GM21576 (cell line): Measurements from ENCODE around the gene DGKG.

Experiments used
- ATAC-seq: cut with Tn5 transposase; IDR thresholded peaks from one replicate; pipeline ENCODE4 v1.9.1; 2021; ENCODE audit warnings: mild to moderate bottlenecking, moderate library complexity; ENCODE audit not compliant: unreplicated experiment

DGKG gene

DNA sequence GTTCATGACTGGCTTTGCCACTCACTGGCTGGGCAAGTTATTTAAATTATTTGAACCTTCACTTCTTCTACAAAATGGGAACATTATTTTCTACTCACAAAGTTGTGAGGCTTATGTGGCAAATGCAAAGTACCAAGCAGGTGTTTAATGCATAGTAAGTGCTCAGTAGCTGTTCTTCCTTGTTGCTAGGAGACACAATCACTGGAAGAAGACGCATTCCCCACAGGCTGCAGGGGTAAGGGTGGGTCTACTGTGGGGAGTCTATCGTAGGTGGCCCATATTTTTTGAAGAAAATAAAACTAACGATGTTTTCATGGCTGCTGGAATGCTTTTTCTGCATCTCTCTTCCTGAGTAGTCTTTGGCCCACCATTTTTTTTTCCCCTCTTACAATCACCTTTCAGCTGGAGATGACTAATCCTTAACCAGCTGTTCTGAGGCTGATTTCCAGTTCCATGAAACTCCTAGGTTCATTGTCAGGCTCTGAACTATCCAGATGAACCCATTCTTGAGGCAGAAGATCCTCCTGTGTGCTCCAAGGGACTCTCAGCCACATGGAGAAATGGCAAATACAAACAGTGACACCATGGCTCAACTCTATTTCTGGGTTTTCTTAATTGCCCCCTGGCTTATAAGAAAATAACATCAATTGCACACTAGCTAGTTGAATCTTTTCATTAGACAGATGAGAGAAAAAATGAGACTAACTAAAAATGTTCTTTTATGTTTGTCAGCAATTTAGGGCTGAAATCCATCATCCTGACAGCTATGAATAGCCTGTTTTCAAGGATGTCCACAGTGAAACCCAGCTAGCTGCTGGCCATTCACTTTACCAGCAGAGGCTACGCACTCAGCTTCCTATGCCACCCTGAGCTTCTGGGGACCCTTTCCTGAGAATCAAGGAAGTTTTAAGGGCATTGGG, 144.9 kb downstream of the DGKG start:
- ATAC-seq: no peak

DNA sequence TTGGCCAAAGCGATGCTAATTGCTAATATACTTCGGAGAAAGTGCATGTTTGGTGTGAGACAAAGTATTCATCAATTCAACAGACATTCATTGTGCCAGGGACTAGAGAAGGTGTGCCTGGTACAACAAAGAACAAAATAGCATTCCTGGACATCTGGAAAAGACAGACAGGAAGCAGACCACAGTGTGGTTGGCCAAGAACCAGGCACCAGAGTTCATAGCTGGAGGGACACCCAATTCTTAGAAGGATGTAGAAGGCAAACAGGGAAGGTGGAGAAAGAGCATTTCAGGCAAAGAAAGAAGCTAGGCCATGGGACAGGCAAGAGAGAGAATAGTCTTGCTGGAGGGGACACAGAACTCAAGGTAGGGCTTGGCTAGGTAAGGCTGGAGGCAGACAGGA, 147.4 kb downstream of the DGKG start:
- no peak for ATAC-seq

DNA sequence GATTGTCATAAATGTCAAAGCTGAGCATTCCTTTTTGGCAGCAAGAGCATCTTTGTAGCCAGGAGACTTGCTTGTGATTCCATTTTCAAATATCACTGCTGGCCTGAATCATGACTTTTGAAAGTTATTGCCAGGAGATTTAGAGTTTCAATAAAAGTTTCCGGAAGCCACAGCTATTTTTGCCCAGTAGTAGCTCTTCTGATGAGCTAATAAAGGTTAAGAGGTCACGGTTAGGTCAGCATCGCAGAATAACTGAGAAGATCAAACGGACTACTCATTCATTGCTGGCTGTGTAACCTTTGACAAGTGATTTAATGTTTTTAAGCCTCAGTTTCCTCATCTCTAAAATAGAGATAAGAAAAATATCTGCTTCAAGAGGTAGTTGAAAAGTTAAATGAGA, 148.1 kb downstream of the DGKG start:
- ATAC-seq: no peak

DNA sequence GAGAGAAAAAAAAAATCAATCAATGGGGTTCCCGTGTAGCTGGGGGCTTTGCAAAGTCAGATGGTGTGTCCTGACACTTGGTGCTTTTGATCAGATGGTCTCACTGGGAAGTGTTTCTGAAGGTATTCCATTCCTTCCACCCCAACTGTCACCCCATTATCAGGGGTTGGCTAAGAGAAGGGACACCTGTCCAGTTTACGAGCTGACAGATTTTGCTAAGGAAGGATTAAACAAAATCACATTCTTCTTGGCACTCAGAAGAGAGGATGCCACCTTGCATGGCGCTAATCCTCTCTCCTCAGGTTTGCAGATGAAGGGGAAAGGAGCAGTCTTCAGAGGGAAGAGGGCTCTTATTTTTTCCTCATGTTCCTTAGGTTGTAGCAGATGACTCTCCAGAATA, 149.4 kb downstream of the DGKG start:
- no peak for ATAC-seq

DNA sequence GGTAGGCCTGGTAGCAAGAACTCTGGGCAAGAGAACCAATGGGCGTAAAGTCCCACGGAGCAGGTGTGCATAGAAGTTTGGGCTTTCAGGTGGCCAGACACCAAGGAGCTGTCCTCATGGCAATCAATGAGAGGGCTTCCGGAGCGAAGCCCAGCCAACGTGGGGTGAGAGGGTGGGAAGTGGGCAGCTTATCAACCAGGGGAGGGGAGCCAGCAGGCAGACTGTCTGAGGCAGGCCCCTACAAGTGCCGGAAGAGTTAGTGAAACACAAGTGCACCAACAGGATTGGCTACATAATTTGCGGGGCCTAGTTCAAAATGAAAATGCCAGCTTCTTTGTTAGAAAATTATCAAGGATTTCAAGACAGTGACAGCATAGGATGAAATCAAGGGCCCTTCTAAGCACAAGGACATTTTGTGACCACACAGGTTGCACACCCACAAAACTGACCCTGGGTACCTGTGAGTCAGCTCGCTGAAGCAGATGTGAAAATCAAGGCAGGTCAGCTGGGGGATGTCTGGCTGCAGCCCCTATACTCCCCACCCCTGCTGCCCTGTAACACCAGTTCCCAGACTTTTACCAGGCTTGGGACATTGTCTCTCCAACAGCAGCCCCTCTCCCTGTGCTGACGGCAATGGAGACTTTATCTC, 151.1 kb downstream of the DGKG start:
- no peak for ATAC-seq

DNA sequence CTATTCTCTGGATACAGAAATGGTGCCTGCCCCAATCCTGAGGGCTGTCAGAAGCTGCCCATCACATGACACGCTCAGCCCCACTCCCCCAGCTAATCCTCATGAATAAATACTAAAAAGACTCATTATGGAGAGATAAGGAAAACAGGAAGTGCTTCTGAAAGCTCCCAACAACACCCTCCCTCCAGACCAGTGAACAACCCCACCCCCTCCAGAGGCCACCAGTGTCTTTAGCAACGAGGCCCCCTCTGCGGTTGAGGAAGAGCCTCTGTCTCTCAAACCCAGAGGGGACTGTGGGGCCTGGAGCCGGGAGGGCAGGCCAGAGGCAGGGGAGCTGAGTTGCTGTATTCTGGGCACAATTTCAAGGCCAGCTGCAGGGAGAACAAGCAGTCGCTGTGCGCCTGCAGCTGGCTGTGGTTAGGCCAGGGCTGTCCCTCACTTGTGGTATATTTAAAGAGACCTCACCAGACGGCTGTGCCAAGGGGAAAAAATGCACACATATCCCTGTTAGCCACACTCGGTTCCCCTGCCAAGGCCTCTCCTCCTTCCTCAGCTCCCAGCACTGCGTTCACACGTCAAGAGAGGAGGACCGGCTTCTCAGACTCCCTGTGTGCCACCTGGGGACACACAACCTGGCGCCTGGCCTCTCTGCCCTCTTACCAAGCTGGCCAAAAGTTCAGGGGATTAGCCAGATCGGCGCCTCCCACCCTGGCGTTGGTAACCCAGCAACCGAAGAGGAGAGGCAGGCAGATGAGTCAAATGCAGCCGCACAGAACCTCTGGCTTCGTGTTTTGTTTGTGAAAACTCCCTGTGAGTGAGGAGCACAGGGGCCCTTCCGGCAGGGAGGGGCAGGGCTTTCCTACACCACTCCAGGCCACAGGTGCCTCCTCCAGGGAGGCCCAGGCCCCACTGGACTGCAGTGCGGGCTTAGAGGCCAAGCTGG, 152.0 kb downstream of the DGKG start:
- ATAC-seq: no peak

DNA sequence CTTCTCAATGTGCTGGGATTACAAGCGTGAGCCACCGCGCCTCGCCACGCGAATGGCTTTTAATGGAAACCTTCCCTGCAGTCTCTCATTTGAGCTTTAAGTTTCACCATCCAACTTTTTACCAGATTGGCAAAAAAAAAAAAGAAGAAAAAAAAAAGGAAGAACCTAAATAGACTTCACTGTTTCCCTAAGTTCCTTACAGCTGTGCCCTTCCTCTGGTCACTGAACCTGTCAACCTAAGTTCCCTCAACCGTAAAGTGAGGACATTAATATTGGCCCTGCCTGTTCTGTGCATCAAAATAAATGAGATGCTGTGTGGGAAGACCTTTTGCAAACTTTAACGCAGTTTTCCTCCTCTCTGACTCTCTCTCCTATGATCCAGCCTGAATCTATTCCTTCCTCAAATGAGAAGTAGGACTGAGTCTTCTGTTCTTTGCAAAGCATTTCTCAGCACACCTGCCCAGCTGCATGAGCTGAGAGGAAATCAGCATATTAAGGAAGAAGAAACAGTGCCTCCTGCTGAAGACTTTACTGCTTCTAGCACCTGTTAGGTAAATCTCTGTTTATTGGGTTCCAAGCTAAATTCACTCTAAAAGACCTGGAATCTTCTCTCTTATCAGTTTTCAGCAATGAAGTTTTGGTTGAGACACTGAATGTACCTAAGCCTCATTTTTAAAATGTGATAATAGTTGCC, 153.6 kb downstream of the DGKG start:
- no peak for ATAC-seq

DNA sequence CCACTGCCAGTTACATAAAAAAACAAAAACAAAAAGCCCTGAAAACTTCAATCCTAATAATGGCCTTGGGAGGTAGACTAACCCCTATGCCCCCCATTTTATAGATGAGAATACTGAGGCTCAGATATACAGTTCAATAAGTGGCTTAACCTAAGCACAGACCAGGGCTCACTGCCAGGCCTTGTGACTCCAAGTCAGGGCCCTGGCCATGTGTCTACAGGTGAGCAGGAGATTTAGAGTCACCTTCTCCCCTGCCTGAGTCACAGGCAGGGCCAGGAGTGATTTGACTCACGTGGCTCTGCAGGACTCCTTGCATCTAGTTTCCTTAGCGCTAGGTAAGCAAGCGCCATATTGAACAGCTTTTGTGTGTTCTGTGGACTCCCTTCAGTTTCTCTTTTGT, 154.5 kb downstream of the DGKG start:
- ATAC-seq: no peak

DNA sequence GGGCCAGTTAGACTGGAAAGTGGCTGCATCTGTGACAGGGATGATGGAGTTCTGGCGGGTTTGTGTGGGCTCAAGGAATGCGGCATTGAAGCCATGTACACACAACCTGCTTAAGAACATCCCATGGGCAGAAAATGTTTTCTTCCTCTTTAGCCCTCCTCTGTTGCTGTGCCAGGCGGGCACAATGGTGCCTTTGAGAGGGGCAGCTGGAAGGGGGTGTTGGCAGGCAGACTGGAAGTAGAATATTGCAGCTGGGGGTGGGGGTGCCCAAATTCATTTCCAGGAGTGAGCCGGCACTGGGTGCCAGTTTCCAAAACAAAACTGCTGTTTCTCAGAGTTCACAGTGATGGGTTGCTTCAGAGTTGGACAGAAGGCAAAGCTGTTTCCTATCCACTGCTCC, 161.3 kb downstream of the DGKG start:
- ATAC-seq: no peak

DNA sequence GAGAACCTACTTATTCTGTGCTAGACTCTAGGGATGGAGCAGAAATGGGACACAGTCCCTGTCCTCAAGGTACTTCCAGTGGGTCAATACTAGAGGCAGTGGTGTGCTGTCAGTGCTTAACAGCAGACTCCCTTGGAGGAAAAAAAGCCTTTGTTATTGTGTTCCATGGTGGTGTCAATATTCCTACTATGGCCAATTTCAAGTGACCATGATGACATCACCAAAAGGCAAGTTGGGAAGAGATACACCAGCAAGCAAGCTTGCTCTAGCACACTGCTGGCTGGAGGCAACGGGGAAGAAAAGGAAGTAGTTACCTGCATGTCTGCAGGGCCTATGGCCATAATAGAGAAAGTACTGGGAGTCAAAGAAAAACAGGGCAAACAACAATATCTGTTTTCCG, 163.6 kb downstream of the DGKG start:
- ATAC-seq: no peak

DNA sequence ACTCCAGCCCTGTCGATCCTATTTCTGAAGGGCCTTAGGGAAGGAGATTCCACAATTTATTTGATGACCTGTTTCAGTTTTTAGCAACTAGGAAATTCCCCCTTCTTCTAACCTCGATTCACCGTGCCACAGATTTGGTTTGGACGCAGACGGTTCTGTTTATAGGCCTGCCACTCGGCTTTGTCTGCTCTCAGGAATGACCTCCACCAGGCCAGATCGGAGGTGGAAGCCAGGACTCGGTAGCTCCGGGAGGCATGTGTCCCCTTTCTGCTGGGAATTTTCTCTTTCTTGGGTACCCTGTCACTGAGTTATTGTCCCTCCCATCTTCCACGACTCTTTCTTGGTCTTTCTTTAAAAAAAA, 167.6 kb downstream of the DGKG start:
- ATAC-seq: no peak

DNA sequence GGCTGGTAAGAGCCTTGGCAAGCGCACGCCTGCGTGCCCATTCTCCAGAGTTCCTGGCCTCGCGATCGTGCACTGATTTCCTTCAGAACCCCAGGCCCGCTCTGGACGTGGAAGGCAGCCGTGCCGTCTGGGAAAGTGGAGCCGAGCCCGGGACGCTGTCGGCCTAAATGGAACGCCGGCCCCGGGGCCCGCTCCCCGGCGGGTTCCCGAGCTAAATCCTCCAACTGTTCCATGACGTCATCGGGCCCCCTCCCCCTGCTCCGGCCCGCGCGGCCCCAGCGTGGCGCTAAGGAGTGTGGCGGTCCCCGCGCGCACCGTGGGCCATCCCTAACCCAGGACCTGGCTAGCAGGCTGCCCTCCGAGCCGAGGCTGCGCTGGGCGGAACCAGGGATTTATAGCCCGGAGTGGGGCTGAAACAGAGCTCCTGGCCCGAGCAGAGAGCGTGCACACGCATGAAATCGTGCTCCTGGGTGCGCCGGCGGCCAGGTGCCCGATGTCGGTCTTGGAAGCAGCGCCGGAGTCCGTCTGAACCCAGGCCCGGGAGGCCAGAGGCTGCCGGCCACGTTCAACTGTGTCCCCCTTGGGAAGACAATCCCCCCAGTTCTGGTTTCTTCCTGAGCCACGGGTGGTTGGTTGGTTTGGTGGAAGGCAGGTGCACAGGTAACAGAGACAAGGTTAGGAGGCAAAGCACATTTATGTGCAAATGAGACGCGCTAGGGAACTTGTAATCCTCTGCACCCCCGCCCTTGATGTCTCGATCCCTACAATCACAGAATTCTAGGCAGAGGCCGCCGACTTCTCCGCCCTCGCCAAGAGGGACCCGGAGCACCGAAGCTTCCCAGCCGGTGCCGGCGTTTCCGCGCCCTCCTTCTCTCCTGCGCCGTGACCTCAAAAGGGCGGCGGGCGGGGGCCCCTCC, 168.2 kb downstream of the DGKG start:
- no peak for ATAC-seq

DNA sequence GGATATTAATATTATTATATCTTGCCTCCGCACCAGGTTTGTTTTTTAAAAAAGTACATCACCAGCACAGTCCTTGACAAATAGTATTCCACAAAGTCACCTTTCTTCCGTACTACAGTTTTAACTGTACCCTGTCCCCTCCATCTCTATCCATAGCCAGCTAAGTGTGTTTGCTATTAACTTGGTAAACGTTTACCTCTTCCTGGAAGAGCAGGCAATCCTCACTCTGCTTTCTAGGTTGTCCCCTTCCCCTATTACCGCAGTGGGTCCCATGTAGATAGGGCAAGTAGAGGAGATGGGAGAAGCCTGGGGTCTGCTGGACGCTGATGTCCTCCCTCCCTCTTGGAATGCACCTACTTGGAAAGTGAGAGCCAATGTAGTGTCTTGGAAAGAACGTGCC, 169.2 kb downstream of the DGKG start:
- ATAC-seq: no peak

DNA sequence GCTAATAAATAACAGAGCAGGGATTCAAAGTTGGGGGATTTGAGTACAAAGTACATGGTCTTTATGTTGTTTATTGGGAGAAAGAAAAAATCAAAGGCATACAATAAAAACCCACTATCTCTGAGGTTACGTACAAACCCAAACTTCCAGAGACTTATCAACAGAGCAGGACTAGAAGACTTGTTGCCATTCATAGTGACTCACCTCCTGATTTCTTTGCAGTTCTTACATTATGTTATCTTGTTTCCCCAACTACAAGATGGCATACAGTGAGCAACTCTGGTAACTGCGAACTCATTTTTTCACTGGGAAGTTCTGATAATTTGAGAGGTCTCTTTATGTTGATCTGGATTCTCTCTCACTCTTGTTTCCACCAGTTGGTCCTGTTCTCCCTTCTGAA, 172.5 kb downstream of the DGKG start:
- no peak for ATAC-seq

DNA sequence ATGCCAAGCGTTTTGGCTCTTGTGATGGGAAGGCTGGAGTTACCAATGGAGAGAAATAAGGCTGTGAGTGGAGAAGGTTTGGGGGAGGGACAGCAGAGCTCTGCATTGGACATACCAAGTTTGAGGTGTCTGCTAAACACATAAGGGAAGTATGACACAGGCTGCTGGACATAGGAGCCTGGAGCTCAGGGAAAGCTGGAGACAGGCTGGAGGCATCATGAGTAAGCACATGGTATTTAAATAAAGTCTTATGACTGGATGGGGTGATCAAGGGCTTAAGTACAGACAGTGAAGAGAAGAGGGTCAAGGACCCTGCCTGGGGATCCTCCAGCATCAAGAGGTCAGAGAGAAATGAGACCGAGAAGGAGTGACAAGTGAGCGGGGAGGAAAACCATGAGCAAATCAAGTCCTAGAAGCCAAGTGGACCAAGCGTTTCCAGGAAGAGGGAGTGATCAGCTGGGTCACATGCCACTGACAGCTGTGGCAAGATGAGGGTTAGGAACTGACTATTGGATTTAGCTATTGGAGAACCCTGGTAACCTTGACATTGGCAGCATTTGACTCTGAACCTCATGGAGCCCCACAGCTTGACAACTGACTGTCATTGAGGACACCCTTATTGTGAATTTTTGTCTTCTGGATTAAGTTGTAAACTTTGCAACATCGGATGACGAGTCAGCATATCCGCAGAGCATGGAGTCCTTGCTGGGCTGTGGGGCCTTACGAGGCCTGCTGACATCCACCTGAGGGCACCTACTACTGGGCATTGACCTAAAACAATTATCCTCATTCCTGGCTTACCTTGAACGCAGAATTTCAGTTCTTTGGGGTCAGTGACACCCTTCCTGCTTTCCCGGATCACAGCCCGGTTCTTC, 174.4 kb downstream of the DGKG start:
- ATAC-seq: no peak

DNA sequence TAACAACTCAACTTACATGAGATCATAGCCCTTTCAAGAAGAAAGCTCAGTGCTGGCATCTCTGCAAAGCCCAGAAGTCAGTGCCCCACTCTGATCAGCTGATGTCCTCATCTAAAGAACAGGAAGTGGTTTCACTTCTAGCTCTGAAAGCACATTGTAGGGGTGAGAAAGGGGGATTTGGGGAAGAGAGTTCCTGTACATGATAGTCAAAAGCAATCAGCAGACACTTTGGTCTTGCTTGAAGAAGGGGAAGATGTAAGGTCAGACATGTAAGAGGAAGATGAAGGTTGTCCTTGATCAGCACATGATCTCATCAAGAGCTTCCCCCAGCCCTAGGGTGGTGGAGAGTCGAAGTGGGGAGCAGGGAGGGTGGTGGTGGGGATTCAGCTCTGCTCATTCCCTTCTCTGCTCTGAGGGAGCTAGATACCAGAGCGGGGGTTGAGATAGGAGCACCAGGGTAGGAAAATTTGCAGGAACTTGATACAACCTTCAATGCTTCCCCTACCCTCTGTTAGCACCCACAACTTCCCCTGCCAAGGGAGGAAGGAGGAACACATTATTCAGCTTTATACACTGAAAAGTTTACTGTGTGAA, 176.7 kb downstream of the DGKG start:
- ATAC-seq: peak; percentile 55

DNA sequence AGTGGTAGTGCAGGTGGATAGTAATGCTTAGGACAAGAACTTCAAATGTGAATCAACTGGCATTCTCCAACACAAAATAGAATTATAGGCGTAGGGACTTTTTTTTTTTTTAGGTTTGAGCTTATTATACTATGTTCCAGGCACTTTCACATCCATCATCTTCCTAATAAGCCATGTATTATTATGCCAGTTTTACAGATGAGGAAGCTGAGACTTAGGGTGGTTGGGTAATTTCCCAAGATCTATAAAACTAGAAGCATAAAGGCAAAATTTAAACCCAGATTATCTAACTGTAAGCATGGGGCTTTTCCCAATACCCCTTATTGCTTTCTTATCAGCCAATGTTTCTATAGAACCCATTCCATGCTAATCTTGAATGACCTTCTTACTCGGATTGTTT, 178.0 kb downstream of the DGKG start:
- ATAC-seq: no peak

DNA sequence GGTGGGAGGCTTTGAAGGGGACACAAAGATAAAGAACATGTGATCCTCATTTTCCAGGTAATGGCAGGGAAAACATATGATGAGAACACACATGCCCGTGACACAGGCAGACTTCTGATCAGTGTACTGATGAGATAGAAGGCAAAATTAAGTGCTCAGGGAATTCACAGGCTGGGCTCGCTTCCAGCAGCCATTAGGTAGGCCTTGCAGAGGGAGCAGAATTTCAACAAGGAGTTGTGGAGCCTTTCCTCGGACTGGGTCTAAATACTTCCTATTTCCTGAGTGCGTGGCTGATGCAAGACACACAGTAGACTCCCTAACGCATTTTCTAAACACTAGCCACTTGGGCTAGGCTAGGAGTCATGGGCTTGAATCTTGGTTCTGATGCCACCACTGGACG, 179.2 kb downstream of the DGKG start:
- no peak for ATAC-seq
